ENCODE data around the gene ESPN.
"Not testable (repeated sequence)": the region's sequence is repeated elsewhere in the genome, so short reads cannot be mapped to it uniquely, and the experiment has no call there.

Gene ESPN

DNA sequence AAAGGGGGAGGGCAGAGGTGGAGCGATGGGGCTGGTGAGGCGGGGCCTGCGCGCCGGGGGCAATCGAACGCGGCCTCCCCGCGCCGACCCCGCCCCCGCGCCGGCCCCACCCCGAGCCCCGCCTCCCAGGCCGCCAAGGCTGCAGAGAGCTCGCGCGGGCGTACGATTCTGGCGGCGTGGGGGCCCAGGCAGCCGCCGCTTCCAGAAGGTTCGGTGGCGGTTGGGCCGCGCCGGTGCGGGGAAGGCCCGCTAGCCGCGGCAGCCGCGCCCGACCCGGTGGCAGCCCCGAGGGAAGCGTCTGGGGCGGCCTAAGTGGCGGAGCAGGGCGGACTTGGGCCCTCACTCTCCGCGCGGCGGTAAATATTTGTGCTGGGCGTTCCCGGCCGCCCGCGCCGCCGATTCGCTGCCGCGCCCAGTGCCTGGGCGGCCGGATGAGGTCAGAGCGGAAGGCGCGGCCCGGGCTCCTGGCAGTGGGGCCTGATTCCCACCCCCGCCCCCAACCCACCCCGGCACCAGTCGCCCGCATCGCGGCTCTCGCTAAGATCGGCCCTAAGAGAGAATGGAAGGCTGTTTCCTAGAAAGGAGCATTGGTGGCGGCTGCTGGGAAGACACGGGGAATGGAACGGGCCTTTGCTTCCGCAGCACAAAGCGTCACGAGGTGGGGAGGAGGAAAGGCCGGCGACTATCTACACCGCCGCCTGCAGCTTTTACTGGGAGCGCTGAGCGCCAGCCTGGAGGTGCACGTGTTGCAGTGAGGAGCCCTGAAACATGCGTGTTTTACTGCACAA, 31.0 kb upstream of the ESPN start, which contains the start of gene ACOT7:
TSS of gene ACOT7 (minus strand) at position 368 of the 788 bp plus-strand sequence. CDS start 368 bp downstream, outside the sequence.
- Histone ChIP-seq H3K9me3 (replicated peaks; ENCODE audit: low read length) (no peaks in the 10 kb centered on the region), H3K36me3 (ENCODE audit: insufficient read depth, low read length) (no peaks in the 10 kb centered on the region), H3K27me3 (ENCODE audit: control insufficient read depth, insufficient read depth, low read length) (no peaks in the 10 kb centered on the region), H3K4me1 (ENCODE audit: control insufficient read depth, insufficient read depth, low read length) (peaks cover 13% of the 10 kb centered on the region), H3K9ac (ENCODE audit: low read depth, low read length) (peak within 1 kb of the TSS; percentile 91), H3K4me3 (ENCODE audit: low read length) (peak within 1 kb of the TSS; percentile 93), H3K4me2 (ENCODE audit: low read length) (peak within 1 kb of the TSS; percentile 89)

DNA sequence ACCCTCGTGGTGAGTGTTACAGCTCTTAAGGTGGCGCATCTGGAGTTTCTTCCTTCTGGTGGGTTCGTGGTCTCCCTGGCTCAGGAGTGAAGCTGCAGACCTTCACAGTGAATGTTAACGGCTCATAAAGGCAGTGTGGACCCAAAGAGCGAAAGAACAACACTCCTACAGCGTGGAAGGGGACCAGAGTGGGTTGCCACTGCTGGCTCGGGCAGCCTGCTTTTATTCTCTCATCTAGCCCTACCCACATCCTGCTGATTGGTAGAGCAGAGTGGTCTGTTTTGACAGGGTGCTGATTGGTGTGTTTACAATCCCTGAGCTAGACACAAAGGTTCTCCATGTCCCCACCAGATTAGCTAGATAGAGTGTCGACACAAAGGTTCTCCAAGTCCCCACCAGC, 29.4 kb upstream of the ESPN start:
- H3K27me3 ChIP-seq (ENCODE audit: control insufficient read depth, insufficient read depth, low read length); H3K4me2 ChIP-seq (ENCODE audit: low read length); H3K9ac ChIP-seq (ENCODE audit: low read depth, low read length); H3K4me3 ChIP-seq (ENCODE audit: low read length); H3K9me3 ChIP-seq (replicated peaks; ENCODE audit: low read length); H3K36me3 ChIP-seq (ENCODE audit: insufficient read depth, low read length): not testable (repeated sequence)
- peaks cover 13% of the 10 kb centered on the region for H3K4me1 ChIP-seq (ENCODE audit: control insufficient read depth, insufficient read depth, low read length)

DNA sequence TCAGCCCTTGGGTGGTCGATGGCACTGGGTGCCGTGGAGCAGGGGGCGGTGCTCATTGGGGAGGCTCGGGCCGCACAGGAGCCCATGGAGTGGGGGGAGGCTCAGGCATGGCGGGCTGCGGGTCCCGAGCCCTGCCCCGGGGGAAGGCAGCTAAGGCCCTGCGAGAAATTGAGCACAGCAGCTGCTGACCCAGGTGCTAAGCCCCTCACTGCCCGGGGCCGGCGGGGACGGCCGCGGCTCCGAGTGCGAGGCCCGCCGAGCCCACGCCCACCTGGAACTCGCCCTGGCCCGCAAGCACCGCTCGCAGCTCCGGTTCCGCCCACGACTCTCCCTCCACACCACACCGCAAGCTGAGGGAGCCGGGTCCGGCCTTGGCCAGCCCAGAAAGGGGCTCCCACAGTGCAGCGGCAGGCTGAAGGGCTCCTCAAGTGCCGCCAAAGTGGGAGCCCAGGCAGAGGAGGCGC, 28.8 kb upstream of the ESPN start:
- not testable (repeated sequence) for H3K9me3 ChIP-seq (replicated peaks; ENCODE audit: low read length); H3K4me2 ChIP-seq (ENCODE audit: low read length); H3K36me3 ChIP-seq (ENCODE audit: insufficient read depth, low read length); H3K4me3 ChIP-seq (ENCODE audit: low read length); H3K9ac ChIP-seq (ENCODE audit: low read depth, low read length); H3K27me3 ChIP-seq (ENCODE audit: control insufficient read depth, insufficient read depth, low read length)
- H3K4me1 ChIP-seq (ENCODE audit: control insufficient read depth, insufficient read depth, low read length), result peaks cover 13% of the 10 kb centered on the region

DNA sequence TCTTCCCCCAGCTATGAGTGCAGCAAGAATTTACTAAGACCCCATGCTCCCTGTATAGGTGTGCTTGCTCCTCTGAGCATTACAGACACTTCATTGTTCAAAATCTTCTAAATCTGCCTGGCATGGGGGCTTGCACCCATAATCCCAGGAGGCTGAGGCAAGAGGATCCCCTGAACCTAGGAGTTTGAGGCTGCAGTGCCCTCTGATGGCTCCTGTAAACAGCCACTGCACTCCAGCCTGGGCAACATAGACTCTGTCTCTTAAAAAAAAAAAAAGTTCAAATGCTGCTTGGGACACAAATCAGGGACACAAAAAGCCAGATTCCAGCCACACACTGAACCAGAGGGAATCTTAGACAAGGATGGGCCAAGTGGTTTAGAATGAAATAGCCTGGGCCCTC, 27.6 kb upstream of the ESPN start:
- Histone ChIP-seq H3K36me3 (ENCODE audit: insufficient read depth, low read length) (no peaks in the 10 kb centered on the region), H3K4me2 (ENCODE audit: low read length) (no peak overlapping the region), H3K4me3 (ENCODE audit: low read length) (no peak overlapping the region), H3K27me3 (ENCODE audit: control insufficient read depth, insufficient read depth, low read length) (no peaks in the 10 kb centered on the region), H3K9me3 (replicated peaks; ENCODE audit: low read length) (no peaks in the 10 kb centered on the region), H3K9ac (ENCODE audit: low read depth, low read length) (no peak overlapping the region), H3K4me1 (ENCODE audit: control insufficient read depth, insufficient read depth, low read length) (peaks cover 8% of the 10 kb centered on the region)

DNA sequence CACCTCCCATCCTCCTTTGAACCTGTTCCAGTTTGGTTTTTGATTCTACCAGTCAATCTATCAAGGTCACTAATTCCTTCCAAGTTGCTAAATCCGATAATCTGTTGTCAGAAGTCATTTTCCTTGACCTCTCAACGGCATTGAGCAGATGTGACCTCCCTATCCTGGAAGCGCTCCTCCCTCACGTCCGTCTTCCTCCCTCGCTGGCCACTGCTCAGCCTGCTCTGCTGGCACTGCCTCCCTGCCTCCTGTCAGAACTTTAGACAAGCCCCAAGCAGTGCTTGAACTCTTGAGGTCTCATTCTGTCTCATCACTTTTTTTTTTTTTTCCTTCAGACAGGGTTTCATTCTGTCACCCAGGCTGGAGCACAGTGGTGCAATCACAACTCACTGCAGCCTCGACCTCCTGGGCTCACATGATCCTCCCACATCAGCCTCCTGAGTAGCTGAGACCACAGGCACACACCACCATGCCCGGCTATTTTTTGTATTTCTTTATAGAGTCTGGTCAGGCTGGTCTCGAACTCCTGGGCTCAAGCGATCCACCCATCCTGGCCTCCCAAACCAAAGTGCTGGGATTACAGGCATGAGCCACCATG, 26.6 kb upstream of the ESPN start:
- no peaks in the 10 kb centered on the region for H3K27me3 ChIP-seq (ENCODE audit: control insufficient read depth, insufficient read depth, low read length)
- H3K36me3 ChIP-seq (ENCODE audit: insufficient read depth, low read length), result no peaks in the 10 kb centered on the region
- no peak overlapping the region for H3K4me2 ChIP-seq (ENCODE audit: low read length)
- H3K9me3 ChIP-seq (replicated peaks; ENCODE audit: low read length), result no peaks in the 10 kb centered on the region
- no peak overlapping the region for H3K4me3 ChIP-seq (ENCODE audit: low read length)
- H3K9ac ChIP-seq (ENCODE audit: low read depth, low read length), result no peak overlapping the region
- H3K4me1 ChIP-seq (ENCODE audit: control insufficient read depth, insufficient read depth, low read length), result peaks cover 4% of the 10 kb centered on the region

DNA sequence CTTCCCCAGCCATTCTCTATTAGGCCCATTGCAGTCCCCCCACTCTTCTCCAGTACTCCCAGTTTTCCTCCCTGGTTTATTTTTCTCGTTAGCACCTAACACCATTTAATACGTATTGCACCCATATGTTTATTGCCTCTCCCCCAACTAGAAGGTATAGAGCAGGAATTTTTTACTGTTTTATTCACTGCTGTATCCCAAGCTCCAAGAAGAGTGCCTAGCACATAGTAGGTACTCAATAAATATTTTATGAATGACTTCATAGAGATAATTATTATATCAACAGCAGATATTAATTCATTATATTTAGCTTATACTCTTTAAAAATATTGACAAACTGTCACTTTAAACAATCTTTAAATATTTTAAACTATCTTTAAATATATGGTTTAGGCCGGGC, 25.3 kb upstream of the ESPN start:
- Histone ChIP-seq H3K4me2 (ENCODE audit: low read length) (no peak overlapping the region), H3K9ac (ENCODE audit: low read depth, low read length) (no peak overlapping the region)

DNA sequence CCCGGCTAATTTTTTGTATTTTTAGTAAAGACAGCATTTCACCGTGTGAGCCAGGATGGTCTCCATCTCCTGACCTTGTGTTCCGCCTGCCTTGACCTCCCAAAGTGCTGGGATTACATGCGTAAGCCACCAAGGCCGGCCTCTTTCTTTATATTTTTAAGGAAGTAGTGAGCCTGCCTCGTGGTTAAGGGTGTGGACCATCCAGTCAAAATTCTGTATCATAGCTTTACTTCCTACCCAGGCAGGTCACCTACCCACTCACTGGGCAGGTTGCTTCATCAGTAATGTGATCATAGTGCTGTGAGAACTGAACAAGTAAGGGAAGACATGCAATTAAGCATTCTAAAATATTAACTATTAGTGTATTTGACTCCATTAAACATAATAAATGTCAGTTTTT, 22.9 kb upstream of the ESPN start:
- H3K4me1 ChIP-seq (ENCODE audit: control insufficient read depth, insufficient read depth, low read length), result no peaks in the 10 kb centered on the region
- H3K4me2 ChIP-seq (ENCODE audit: low read length), result no peak overlapping the region
- H3K4me3 ChIP-seq (ENCODE audit: low read length), result no peak overlapping the region
- no peak overlapping the region for H3K9ac ChIP-seq (ENCODE audit: low read depth, low read length)
- H3K36me3 ChIP-seq (ENCODE audit: insufficient read depth, low read length), result no peaks in the 10 kb centered on the region
- no peaks in the 10 kb centered on the region for H3K9me3 ChIP-seq (replicated peaks; ENCODE audit: low read length)
- peaks cover 6% of the 10 kb centered on the region for H3K27me3 ChIP-seq (ENCODE audit: control insufficient read depth, insufficient read depth, low read length)

More for the DNA sequence above, 25.3 kb upstream of the ESPN start:
- no peak overlapping the region for H3K4me3 ChIP-seq (ENCODE audit: low read length)
- H3K36me3 ChIP-seq (ENCODE audit: insufficient read depth, low read length), result no peaks in the 10 kb centered on the region
- H3K9me3 ChIP-seq (replicated peaks; ENCODE audit: low read length), result no peaks in the 10 kb centered on the region
- H3K4me1 ChIP-seq (ENCODE audit: control insufficient read depth, insufficient read depth, low read length), result peaks cover under 1% of the 10 kb centered on the region
- H3K27me3 ChIP-seq (ENCODE audit: control insufficient read depth, insufficient read depth, low read length), result no peaks in the 10 kb centered on the region

DNA sequence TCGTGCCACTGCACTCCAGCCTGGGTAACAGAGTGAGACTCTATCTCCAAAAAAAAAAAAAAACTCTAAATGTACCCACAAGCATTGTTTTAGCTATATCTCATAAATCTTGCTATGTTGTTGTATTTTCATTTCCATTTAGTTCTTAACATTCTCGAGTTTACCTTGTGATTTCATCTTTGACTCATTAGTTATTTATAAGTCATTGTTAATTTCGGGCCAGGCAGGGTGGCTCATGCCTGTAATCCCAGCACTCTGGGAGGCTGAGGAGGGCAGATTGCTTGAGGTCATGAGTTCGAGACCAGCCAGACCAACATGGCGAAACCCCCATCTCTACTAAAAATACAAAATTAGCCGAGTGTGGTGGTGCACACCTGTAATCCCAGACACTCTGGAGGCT, 16.6 kb upstream of the ESPN start:
- H3K9me3 ChIP-seq (replicated peaks; ENCODE audit: low read length), result no peaks in the 10 kb centered on the region
- H3K27me3 ChIP-seq (ENCODE audit: control insufficient read depth, insufficient read depth, low read length), result peaks cover 26% of the 10 kb centered on the region
- no peaks in the 10 kb centered on the region for H3K36me3 ChIP-seq (ENCODE audit: insufficient read depth, low read length)
- no peak overlapping the region for H3K4me2 ChIP-seq (ENCODE audit: low read length)
- no peak overlapping the region for H3K4me3 ChIP-seq (ENCODE audit: low read length)
- no peak overlapping the region for H3K9ac ChIP-seq (ENCODE audit: low read depth, low read length)
- no peaks in the 10 kb centered on the region for H3K4me1 ChIP-seq (ENCODE audit: control insufficient read depth, insufficient read depth, low read length)

DNA sequence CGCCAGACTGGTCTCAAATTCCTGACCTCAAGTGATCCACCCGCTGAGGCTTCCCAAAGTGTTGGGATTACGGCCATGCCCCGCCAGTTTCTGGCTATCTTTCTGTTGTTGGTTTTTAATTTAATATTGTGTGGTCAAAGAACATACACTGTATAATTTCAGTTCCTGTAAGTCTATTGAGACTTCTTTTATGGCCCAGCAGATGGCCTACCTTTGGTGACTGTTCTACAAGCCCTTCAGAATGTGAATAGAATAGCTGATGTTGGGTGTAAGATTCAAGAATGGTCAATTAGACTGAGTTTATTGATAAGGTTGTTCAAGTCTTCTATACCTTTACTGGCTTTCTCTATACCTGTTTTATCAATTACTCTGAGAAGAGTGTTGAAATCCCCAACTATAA, 15.5 kb upstream of the ESPN start:
- Histone ChIP-seq H3K9ac (ENCODE audit: low read depth, low read length) (no peak overlapping the region), H3K4me2 (ENCODE audit: low read length) (no peak overlapping the region), H3K36me3 (ENCODE audit: insufficient read depth, low read length) (no peaks in the 10 kb centered on the region), H3K27me3 (ENCODE audit: control insufficient read depth, insufficient read depth, low read length) (peaks cover 29% of the 10 kb centered on the region), H3K4me3 (ENCODE audit: low read length) (no peak overlapping the region), H3K4me1 (ENCODE audit: control insufficient read depth, insufficient read depth, low read length) (no peaks in the 10 kb centered on the region), H3K9me3 (replicated peaks; ENCODE audit: low read length) (no peaks in the 10 kb centered on the region)

DNA sequence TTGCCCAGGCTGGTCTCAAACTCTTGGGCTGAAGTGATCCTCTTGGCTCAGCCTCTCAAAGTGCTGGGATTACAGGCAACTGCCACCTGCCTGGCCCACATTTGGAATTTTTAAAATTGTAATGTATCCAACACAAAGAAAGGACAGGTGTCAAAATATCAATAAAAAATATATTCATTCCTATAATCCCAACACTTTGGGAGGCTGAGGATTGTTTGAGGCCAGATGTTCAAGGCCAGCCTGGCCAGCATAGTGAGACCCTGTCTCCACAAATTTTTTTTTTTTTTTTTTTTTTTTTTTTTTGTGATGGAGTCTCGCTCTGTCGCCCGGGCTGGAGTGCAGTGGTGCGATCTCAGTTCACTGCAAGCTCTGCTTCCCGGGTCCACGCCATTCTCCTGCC, 14.8 kb upstream of the ESPN start:
- Histone ChIP-seq H3K4me2 (ENCODE audit: low read length) (no peak overlapping the region), H3K27me3 (ENCODE audit: control insufficient read depth, insufficient read depth, low read length) (peaks cover 33% of the 10 kb centered on the region), H3K4me3 (ENCODE audit: low read length) (no peak overlapping the region), H3K36me3 (ENCODE audit: insufficient read depth, low read length) (no peaks in the 10 kb centered on the region), H3K9ac (ENCODE audit: low read depth, low read length) (no peak overlapping the region), H3K9me3 (replicated peaks; ENCODE audit: low read length) (no peaks in the 10 kb centered on the region), H3K4me1 (ENCODE audit: control insufficient read depth, insufficient read depth, low read length) (peaks cover 6% of the 10 kb centered on the region)

DNA sequence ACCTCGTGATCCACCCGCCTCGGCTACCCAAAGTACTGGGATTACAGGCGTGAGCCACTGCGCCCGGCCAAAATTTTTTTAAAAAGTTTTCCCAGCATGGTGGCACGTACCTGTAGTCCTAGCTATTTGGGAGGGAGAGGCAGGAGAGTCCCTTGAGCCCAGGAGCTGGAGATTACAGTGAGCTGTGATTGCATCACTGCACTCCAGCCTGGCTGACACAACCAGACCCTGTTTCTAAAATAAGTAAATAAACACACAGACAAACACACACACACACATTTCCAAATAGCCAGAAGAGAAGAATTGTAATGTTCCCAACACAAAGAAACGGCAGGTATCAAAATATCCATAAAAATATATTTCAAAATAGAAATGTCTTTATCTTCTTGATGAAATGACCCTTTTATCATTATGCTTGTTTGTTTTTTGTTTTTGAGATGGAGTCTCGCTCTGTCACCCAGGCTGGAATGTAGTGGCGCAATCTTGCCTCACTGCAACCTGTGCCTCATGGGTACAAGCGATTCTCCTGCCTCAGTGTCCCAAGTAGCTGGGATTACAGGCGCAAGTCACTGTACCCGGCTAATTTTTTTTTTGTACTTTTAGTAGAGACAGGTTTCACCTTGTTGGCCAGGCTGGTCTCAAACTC, 14.2 kb upstream of the ESPN start:
- H3K4me1 ChIP-seq (ENCODE audit: control insufficient read depth, insufficient read depth, low read length), result peaks cover 6% of the 10 kb centered on the region
- H3K9ac ChIP-seq (ENCODE audit: low read depth, low read length), result no peak overlapping the region
- H3K9me3 ChIP-seq (replicated peaks; ENCODE audit: low read length), result no peaks in the 10 kb centered on the region
- H3K36me3 ChIP-seq (ENCODE audit: insufficient read depth, low read length), result no peaks in the 10 kb centered on the region
- no peak overlapping the region for H3K4me2 ChIP-seq (ENCODE audit: low read length)
- peaks cover 39% of the 10 kb centered on the region for H3K27me3 ChIP-seq (ENCODE audit: control insufficient read depth, insufficient read depth, low read length)
- no peak overlapping the region for H3K4me3 ChIP-seq (ENCODE audit: low read length)

Measured in skeletal muscle satellite cell (primary cell).